D721Med (cell line): Measurements from ENCODE around the gene ASAH2.

Experiments used
- DNase-seq: peaks from one replicate; pipeline ENCODE4 v3.0.0; 2011; ENCODE audit warnings: low spot score; ENCODE audit not compliant: insufficient read length
- FAIRE-seq: peaks from 2 replicates; lab custom pipeline; 2011; peaks lifted over from hg19 to GRCh38; lab: Jason Lieb, UNC
- TF ChIP-seq, protein P1 (sequence below): IDR thresholded peaks from 2 replicates; pipeline ENCODE4 v1.5.1; 2012; ENCODE audit warnings: mild to moderate bottlenecking, control low read depth; ENCODE audit not compliant: insufficient read depth; ENCODE audit errors: missing control alignments

Gene ASAH2

DNA sequence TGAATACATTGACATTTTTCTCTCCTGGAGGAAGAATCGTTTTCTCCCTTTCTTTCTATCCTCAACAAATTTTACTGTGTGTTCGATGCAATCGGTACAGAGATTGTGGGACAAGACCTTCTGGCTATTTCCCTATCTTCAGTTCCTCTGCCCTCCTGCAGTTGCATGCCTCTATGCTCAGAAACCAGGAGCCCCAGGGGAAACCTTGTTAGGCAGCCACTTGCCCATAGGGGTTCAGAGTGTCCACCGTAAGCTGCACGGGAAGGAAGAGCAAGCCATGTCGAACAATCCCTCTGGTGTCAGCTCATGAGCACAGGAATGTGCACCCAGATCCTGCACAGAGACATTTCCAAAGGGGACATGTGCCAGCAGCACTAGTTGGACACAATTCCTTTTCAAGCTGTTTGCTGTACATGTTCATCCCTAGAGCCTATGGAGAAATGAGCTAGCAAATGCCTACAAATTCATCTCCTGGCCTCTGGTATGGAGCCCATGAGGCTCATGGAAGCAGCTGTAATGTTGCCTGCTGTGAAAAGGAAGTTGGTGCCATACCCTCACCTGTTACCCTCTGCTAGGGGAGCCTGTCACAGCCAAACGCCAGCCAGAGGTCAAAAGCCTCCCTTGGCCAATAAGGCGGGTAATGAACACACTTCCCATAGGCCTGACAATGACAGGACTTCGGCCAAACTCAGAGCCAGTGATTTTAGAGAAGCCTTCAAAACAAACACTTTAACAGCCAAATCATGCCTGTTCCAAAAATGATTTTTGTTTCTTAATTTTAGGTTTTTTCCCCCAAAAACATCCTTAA lies 35.9 kb upstream of the ASAH2 start:
- DNase-seq = no peak
- TF ChIP-seq, protein P1, sequence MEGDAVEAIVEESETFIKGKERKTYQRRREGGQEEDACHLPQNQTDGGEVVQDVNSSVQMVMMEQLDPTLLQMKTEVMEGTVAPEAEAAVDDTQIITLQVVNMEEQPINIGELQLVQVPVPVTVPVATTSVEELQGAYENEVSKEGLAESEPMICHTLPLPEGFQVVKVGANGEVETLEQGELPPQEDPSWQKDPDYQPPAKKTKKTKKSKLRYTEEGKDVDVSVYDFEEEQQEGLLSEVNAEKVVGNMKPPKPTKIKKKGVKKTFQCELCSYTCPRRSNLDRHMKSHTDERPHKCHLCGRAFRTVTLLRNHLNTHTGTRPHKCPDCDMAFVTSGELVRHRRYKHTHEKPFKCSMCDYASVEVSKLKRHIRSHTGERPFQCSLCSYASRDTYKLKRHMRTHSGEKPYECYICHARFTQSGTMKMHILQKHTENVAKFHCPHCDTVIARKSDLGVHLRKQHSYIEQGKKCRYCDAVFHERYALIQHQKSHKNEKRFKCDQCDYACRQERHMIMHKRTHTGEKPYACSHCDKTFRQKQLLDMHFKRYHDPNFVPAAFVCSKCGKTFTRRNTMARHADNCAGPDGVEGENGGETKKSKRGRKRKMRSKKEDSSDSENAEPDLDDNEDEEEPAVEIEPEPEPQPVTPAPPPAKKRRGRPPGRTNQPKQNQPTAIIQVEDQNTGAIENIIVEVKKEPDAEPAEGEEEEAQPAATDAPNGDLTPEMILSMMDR = no peak
- FAIRE-seq = no peak

DNA sequence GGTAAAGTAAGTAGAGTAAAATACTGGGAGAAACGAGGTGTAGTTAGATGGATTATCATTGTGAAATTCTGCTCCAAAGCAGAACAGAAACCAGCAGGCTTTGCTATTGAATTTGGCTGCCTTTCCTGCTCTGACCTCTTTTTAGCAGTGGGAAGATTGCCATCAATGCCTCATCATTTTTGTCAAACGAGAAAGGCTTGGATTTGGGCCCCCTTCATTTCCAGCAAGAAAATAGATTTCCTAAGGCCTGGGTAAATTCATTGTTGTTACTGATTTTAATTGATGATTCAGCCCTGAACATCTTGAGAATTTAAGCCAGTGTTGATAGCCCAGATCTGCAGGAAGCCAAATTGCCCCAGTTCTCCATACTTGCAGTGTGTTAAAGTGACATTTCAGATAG lies 35.2 kb upstream of the ASAH2 start:
- DNase-seq = no peak

DNA sequence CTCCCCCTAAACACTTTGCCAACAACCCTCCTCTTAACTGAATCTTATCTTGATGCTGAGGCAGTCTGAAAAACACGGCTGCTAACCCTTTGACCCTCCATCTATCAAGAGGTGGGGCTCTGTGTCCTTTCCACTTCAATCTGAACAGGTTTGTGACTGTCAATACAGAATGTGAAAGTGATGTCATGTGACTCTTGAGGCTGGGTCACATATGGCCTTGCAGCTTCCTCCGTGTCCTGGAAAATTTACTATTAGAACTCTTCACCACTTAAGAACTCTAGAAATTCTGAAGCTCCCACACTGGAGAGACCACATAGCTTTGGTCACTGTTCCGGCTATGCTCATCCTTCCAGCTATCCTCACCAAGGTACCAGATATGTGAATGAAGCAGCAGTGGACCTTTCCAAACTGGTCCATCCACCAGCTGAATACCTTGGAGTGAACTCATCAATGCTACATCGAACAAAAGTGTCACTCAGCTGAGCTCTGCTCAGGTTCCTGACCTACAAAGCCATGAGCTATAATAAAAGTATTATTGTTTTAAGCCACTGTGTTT lies 30.7 kb upstream of the ASAH2 start:
- DNase-seq = no peak
- TF ChIP-seq, protein P1 = no peak
- no peak for FAIRE-seq

More for the DNA sequence above, 35.2 kb upstream of the ASAH2 start:
- FAIRE-seq = no peak
- TF ChIP-seq, protein P1 = no peak

DNA sequence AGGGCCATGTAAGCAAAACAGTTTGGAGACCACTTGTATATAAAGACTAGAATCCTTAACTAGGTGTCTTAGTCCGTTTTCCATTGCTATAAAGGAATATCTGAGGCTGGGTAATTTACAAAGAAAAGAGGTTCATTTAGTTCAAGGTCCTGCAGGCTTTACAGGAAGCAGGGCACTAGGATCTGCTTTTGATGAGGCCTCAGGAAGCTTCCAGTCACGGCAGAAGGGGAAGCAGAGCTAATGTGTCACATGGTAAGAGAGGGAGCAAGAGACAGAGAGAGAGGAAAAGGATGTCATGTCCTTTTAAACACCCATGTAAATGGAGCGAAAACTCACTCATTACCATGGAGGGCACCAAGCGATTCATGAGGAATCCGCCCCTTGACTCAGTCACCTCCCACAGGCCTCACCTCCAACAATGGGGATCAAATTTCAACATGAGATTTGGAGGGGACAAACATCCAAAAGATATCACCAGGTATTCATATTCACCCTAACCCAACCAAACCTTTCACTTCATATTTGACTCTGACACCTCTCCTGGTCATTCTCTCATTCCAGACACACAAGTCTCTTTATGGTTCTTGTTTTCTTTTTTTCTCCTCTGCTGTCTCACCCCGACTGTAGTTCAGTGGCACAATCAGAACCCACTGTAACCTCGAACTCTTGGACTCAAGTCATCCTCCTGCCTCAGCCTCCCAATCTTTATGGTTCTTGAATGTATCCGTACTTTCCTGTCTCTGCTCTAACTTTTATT lies 30.1 kb upstream of the ASAH2 start:
- TF ChIP-seq, protein P1 = no peak
- DNase-seq (no peak), FAIRE-seq (no peak)

DNA sequence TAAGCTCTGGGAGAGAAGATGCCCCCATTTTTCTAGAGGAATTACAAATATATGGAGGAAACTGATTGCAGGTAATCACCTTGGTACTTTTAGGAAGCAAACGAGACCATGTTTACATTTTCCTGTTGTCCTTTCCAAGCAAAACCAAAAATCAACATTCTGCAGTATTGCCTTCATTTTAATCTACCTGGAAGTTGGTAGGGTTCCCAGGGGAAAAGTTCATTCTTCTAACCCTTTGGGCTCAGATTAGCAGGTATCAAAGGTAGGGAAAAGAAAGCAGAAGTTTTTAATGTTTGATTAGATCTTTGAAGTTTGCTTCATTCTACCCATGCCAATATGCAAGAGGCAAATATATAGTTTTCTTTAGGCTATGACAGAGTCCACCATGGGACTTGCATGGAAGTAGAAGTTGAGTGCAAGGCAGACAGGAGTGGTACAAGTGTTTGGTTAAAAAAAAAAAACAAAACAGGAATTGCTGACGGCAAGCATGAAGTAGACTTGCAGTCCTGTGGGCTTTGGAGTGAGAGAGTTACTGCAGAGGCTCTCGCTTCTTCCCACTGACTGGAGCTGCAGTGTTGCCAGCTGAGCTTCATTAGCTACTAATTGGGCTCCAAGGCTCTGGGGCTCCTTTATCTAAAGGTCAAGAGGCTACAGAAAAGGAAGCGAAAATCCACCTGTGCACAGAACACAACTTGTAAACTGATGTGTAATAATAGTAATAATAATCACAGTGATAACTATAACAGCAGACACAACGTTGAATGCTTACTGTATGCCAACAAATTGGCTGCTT lies 28.9 kb upstream of the ASAH2 start:
- TF ChIP-seq, protein P1 = no peak
- no peak for FAIRE-seq
- DNase-seq = no peak

DNA sequence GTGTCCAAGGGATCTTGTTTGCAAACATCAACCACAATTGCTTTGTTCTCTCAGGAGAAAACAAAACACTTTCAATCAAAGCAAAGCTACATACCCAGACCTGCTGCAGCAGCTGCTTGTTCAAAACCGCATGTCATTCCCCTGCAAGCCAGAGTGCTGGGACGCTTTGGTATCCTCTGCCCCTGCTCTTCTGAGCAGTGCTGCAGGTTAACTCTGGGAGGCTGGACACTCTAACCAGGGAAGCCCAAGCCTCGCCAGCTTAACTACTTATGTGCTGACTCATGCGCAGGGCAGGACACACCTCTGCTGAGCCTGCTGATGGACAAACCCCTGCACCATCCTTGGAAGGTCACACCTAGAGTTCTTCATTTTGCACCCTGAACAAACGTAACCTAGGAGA lies 28.2 kb upstream of the ASAH2 start:
- DNase-seq (no peak), FAIRE-seq (no peak)
- TF ChIP-seq, protein P1 = no peak
